Sigmoid colon (tissue), 7 donors: ENCODE results near the gene ARFIP1. TPM values are rescaled to one million over a fixed set of nuclear protein-coding genes. Genes with fewer than 3 reads are reported as not detected.

Experiments
- DNase-seq: peaks from one replicate; pipeline ENCODE4 v3.0.0-alpha.2; 2019
- H3K27ac ChIP-seq, 4 donors: fragments of 200-600 bp; sonication (generic); one replicate each; pipeline ENCODE4 v1.5.1; 2016 to 2019; ENCODE audit warnings: mild to moderate bottlenecking in 1 of 4
- H3K27me3 ChIP-seq, 3 donors: fragments of 200-600 bp; sonication (generic); one replicate each; pipeline ENCODE4 v1.5.1; 2019; ENCODE audit warnings: mild to moderate bottlenecking in 1 of 3
- H3K36me3 ChIP-seq, 4 donors: fragments of 200-600 bp; sonication (generic); one replicate each; pipeline ENCODE4 v1.5.1; 2016 to 2019
- H3K4me1 ChIP-seq, 4 donors: fragments of 200-600 bp; sonication (generic); one replicate each; pipeline ENCODE4 v1.5.1; 2017 to 2019
- H3K4me3 ChIP-seq, 4 donors: fragments of 200-600 bp; sonication (generic); one replicate each; pipeline ENCODE4 v1.5.1; 2017 to 2019; ENCODE audit warnings: mild to moderate bottlenecking in 2 of 4, moderate library complexity in 1 of 4
- H3K9me3 ChIP-seq, 4 donors: fragments of 200-600 bp in 3 of 4; sonication (generic) in 3 of 4; one replicate each; pipeline versions ENCODE4 v1.5.1 to v1.6.1; 2013 to 2019
- CTCF ChIP-seq, 4 experiments: fragments of 450-650 bp in 3 of 4; fragments of 200-600 bp in 1 of 4; IDR thresholded peaks; one replicate each; pipeline ENCODE4 v1.5.1; 2016 to 2019; ENCODE audit warnings: antibody characterized with exemption in 4 of 4, mild to moderate bottlenecking in 3 of 4, moderate library complexity in 2 of 4
- EP300 ChIP-seq, 4 donors: sonication (generic); formaldehyde crosslinking; IDR thresholded peaks; one replicate each; pipeline ENCODE4 v1.6.1; 2017; ENCODE audit warnings: antibody characterized with exemption in 4 of 4
- POLR2A ChIP-seq, 2 donors: fragments of 450-650 bp; IDR thresholded peaks; one replicate each; pipeline ENCODE4 v1.6.1; 2016; ENCODE audit warnings: antibody characterized with exemption in 2 of 2, mild to moderate bottlenecking in 2 of 2, moderate library complexity in 2 of 2
- POLR2AphosphoS5 ChIP-seq, 4 donors: sonication (generic); formaldehyde crosslinking; IDR thresholded peaks; one replicate each; pipeline ENCODE4 v1.6.1; 2017; ENCODE audit warnings: antibody characterized with exemption in 4 of 4
- WGBS, 2 donors: extraction: QIAGEN DNeasy Blood & Tissue Kit; methylation state at CpG; one replicate each; pipeline ENCODE4 v1.1.7; 2013; 5-methylcytosine and 5-hydroxymethylcytosine counted together
- intact Hi-C: fragments of 100-400 bp; cut with DNase I; formaldehyde crosslinking; loops from one replicate; pipeline ENCODE4 v1.15.1; 2023
- polyA plus RNA-seq, 3 donors: library from polyadenylated mRNA; stranded (reverse); fragments of 200-250 nt; gene quantifications; one replicate each; pipeline ENCODE4 v1.2.3, GENCODE V29; 2013
- total RNA-seq, 4 donors: library from RNA; depleted of rRNA; stranded (reverse); fragments of >200 nt; gene quantifications; one replicate each; pipeline ENCODE4 v1.1.0, GENCODE V29; 2016
- donor health status: healthy with polysubstance abuse.
- donor health status: Bipolar disorder and iron deficiency.
- donor health status: healthy.

ARFIP1 gene
- total and polyA plus RNA-seq, 7 donors, result 22.1 to 50.9 (median 33.2) TPM

GRCh38 chr4:152808670-152809069 is 28.9 kb downstream of the ARFIP1 start:
- Histone ChIP-seq H3K4me1 (peaks cover 0 to 26% (median 9%) of the 10 kb centered on the region in 4 donors), H3K27ac (no peak overlapping the region), H3K9me3 (peaks cover 0 to 2% (median 0%) of the 10 kb centered on the region in 4 donors), H3K27me3 (no peaks in the 10 kb centered on the region), H3K4me3 (no peak overlapping the region), H3K36me3 (no peaks in the 10 kb centered on the region)
- intact Hi-C loops, result no loop called here
- no peak for TF ChIP-seq EP300 (IDR thresholded peaks at IDR 0.05)
- no peak for TF ChIP-seq CTCF (IDR thresholded peaks at IDR 0.05)
- TF ChIP-seq POLR2A (IDR thresholded peaks at IDR 0.05), result no peak
- no peak for TF ChIP-seq POLR2AphosphoS5 (IDR thresholded peaks at IDR 0.05)
- no peak for DNase-seq
- WGBS, 2 donors, result 95 to 97% methylated on average over 8 of the region's 8 CpGs

GRCh38 chr4:152810715-152811287 is 31.0 kb downstream of the ARFIP1 start:
- no peaks in the 10 kb centered on the region for H3K27me3 ChIP-seq
- intact Hi-C loops, result no loop called here
- no peak for DNase-seq
- peaks cover 0 to 16% (median 3%) of the 10 kb centered on the region in 4 donors for H3K4me1 ChIP-seq
- TF ChIP-seq POLR2AphosphoS5 (IDR thresholded peaks at IDR 0.05) (no peak), POLR2A (IDR thresholded peaks at IDR 0.05) (no peak), CTCF (IDR thresholded peaks at IDR 0.05) (no peak), EP300 (IDR thresholded peaks at IDR 0.05) (no peak)
- no peak overlapping the region for H3K4me3 ChIP-seq
- no peaks in the 10 kb centered on the region for H3K36me3 ChIP-seq
- peaks cover 0 to 2% (median under 1%) of the 10 kb centered on the region in 4 donors for H3K9me3 ChIP-seq
- H3K27ac ChIP-seq, result no peak overlapping the region
- whole genome bisulfite sequencing, 2 donors, result 48 to 83% methylated on average over 11 of the region's 11 CpGs

GRCh38 chr4:152815078-152815477 is 35.3 kb downstream of the ARFIP1 start:
- Histone ChIP-seq H3K4me1 (no peaks in the 10 kb centered on the region), H3K36me3 (peaks cover 0 to 4% (median 0%) of the 10 kb centered on the region in 4 donors), H3K27me3 (no peaks in the 10 kb centered on the region), H3K4me3 (no peak overlapping the region), H3K27ac (no peak overlapping the region), H3K9me3 (peaks cover 0 to 2% (median under 1%) of the 10 kb centered on the region in 4 donors)
- intact Hi-C loops, result no loop called here
- TF ChIP-seq POLR2AphosphoS5 (IDR thresholded peaks at IDR 0.05) (no peak), CTCF (IDR thresholded peaks at IDR 0.05) (no peak), EP300 (IDR thresholded peaks at IDR 0.05) (no peak), POLR2A (IDR thresholded peaks at IDR 0.05) (no peak)
- no peak for DNase-seq

- no peak for DNase-seq
These were observed 37.6 kb downstream of the ARFIP1 start for GRCh38 chr4:152817331-152817730.

More at GRCh38 chr4:152817331-152817730, 37.6 kb downstream of the ARFIP1 start:
- Histone ChIP-seq H3K36me3 (peaks cover 0 to 4% (median 0%) of the 10 kb centered on the region in 4 donors), H3K9me3 (peaks cover 0 to 1% (median under 1%) of the 10 kb centered on the region in 4 donors), H3K27me3 (no peaks in the 10 kb centered on the region), H3K4me1 (no peaks in the 10 kb centered on the region), H3K4me3 (no peak overlapping the region), H3K27ac (no peak overlapping the region)
- intact Hi-C loops, result no loop called here
- TF ChIP-seq CTCF (IDR thresholded peaks at IDR 0.05) (no peak), EP300 (IDR thresholded peaks at IDR 0.05) (no peak), POLR2A (IDR thresholded peaks at IDR 0.05) (no peak)
